Ramos (cell line): Measurements from ENCODE around the gene DYNLT4.
"Not testable (repeated sequence)": the region's sequence is repeated elsewhere in the genome, so short reads cannot be mapped to it uniquely, and the experiment has no call there.

ENCODE experiments used
- in situ Hi-C: fragments of 300-500 bp; cut with MboI; formaldehyde crosslinking; loops from one replicate; pipeline ENCODE4 v1.14.3; 2022; ENCODE audit warnings: low sequenced_read_pairs; ENCODE audit not compliant: unreplicated experiment

DYNLT4 gene

GRCh38 chr1:44776730-44777068, 30.5 kb downstream of the DYNLT4 start:
- in situ Hi-C loops = no loop called here

- in situ Hi-C loops = no loop called here
These were observed 31.0 kb downstream of the DYNLT4 start for GRCh38 chr1:44775930-44776729.

- in situ Hi-C loops = no loop called here
These were observed 31.8 kb downstream of the DYNLT4 start, which contains the start of gene RPS8 for GRCh38 chr1:44775078-44775929. Gene RPS8 (plus strand): TSS chr1:44775540. CDS start chr1:44775597, 57 bp downstream.

GRCh38 chr1:44766421-44766820, 40.7 kb downstream of the DYNLT4 start:
- in situ Hi-C loops = not testable (repeated sequence)

GRCh38 chr1:44760876-44761275, 46.3 kb downstream of the DYNLT4 start:
- in situ Hi-C loops = no loop called here

- in situ Hi-C loops = no loop called here
These were observed 48.1 kb downstream of the DYNLT4 start for GRCh38 chr1:44759077-44759476.

GRCh38 chr1:44757420-44757819, 49.7 kb downstream of the DYNLT4 start:
- in situ Hi-C loops = no loop called here
